ENCODE data around the gene NAA16.

The NAA16 gene

DNA sequence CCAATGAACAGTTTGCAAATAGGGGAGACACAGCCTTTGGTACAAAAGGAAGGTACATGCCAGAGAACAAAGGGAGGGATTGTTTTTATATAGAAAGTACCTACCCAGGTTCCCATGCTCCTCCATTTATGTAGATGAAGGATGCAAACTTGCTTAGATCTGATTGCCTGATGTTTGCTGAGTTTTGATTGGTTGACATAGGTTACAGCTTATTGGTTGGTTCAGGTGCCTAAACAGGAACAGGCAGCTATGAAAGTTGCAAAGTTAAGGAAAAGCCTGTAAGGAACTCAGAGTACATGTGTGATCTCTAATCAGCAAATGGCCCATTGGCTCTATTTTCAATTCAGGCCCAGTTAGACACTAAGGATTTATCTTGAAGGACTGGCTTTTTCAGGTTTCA lies 6.5 kb upstream of the NAA16 start:
- no peak for DNase-seq (ENCODE audit: low spot score)

DNA sequence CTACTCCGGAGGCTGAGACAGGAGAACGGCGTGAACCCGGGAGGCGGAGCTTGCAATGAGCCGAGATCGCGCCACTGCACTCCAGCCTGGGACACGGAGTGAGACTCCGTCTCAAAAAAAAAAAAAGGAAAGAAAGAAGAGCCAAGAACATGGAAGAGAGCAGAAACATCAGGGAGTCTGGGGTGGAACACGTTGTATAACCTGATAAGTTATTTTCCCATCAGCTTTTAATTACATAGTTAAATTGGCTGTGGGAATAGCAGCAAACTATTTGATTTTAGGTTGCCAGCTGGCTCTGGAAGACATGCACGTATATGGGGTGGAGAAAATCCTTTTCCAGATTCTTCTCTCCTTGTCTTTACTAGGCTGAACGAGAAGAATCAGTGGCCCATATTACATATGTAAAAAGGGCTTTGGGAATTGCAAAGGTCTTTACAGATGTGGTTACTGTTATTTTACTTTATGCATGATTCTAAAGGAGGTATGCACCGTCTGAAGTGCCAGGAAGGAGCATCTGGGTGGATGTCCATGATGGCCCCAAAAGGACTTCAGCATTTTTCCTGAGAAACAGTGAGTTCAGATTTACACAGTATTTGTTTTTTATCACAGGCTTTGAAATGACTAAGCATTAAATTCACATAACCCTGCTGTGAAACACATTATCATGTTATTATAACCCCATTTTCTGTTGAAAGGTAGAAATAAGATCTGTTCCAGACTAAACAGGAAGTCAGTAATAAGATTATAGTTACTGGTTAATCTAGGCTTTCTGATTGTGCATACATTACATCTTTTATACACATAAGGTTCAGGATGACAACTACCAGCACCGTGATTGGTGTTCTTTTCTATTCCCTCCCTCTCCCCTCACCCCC lies 4.6 kb upstream of the NAA16 start:
- no peak for DNase-seq (ENCODE audit: low spot score)

DNA sequence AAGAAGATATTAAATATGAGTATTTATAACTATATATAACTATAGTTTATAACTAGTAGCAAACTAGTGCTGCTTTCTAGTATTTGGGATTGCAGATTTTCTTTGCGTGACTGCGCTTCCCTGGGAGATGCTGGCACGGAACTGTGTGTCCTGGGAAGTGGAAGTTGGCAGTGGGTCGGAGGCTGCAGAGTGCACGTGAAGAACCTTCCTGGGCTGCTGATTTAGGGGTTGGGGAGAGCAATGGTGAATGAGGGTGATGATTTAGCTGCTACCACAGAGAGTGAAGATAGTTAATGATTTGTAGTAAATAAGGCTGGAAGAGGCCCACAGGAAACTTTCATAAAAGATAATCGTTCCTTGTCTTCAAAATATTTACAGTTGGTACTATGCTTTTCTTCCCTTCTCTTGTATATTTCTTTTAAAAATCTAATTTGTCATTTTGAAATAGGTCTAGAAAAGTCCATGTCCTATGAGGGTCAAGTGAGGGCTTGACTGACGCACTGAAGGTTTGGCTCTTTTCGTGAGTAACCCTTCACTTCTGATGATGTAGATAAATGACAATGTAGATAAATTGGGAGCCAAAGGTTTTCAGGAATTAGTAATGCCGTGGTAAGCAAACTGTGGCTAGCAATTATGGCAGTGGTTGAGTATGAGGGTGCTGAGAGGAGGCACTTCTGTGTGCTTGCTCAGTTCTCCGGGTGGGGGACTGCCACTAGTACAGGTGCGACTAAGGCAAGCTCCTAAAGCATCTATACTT lies 3.0 kb upstream of the NAA16 start:
- DNase-seq (ENCODE audit: low spot score) = no peak

DNA sequence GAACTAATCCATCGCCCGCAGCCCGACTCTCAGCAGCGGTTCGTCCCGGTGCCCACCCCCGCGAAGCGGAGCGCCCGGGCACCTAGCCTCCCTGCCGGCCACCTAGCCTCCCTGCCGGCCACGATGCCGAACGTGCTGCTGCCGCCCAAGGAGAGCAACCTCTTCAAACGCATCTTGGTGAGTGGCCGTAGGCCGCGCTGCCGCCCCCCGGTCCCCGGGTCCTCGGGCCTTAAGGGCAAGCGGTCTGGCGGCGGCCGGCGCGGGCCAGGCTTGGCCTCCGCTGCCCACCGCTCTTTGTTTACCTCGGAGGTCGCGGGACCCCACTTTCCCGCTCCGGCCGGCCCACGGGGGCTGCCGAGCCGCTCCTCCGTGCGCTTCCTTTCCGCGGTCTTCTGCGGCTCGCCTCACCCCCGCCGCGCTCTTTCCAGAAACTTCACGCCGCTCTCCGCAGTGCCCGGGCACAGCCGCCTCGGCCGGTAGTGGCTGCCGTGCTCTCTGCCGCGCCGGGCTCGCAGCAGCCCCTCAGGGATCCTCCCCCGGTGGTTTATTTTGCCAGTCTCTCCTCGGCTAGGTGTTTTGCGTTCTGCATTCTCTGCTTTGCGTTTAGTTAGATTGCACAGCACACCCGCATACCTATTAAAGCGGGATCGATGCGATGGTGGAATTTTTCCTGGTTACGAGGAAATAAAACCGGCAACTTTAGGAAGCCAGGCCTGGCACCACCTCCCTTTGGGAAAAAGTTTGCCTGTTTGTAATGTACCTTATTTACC lies 524 bp downstream of the NAA16 start:
- DNase-seq (ENCODE audit: low spot score) = peak; percentile 47

DNA sequence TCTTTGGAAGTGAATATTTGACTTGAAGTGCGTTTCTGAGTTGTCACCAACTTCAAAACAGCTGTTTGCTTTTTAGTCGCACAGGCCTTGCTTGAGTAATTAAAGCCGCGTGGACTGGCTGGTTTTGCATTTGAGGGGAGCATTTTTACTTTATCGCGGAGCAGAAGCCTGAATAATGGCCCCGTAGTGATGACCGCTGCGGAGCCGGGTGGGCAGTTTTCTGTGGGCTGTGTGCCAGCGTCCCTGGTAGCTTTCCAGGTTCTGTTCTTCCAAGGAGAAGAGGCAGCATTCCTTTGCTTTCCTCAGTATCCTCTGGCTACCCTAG lies 1.1 kb downstream of the NAA16 start:
- peak; percentile 53 for DNase-seq (ENCODE audit: low spot score)

DNA sequence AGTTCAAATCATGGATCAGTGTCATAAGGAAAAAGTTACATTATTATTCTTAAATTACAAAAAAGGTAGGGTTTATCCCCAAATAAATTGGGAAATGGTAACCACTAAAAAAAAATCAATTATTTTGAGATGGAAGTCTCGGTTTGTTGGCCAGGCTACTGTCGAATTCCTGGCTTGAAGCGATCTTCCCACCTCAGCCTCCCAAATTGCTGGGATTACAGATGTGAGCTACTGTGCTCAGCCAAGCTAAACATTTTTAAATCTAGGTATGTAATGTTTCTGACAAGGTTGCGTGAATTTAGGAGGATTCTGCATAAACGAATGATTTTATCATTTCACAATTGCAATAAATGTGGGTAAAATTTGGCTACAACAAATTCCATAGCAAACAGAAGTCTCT lies 2.0 kb downstream of the NAA16 start:
- no peak for DNase-seq (ENCODE audit: low spot score)

DNA sequence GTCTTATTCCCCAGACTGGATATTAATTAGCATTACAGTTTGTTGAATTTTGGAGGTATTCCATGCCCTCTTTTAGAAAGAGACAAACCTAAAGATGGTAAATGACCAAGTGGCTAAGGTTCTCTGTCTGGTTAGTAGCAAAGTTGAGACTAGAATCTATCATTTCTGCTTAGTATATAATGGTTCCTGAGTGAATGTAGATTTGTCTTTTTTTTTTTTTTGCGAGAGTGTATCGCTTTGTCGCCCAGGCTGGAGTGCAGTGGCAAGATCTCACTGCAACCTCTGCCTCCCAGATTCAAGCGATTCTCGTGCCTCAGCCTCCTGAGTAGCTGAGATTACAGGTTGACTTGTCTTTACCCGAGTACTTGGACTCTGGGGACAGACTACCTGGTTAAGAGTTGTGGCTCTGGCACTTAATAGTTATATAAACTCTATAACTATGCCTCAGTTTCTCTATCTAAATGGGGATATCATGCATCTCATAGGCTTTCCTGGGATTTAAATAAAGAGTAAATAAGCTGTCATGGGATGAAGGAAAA lies 2.7 kb downstream of the NAA16 start:
- DNase-seq (ENCODE audit: low spot score) = no peak

DNA sequence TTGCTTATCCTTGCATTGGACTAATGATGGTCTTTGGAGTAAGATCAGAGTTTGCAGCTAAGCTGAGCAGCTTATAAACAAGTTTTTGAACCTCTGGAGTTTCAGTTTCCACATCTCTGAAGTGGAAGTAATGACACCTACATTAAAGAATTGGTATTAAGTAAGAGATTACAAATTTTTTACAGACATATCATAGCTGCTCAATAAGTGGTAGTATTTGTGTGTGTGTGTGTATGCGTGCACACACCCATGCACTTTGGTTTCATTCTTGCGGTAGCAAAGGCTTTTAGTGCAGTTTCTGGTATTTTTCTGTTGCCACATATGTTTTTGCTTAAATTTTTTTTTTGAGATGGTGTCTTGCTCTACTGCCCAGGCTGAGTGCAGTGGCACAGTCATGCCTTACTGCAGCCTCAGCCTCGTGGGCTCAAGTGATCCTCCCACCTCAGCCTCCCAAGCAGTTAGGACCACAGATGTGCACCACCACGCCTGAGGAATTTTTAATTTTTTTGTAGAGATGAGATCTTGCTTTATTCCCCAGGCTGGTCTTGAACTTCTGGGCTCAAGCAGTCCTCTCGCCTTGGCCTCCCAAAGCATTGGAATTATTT lies 4.5 kb downstream of the NAA16 start:
- peak; percentile 8 for DNase-seq (ENCODE audit: low spot score)

DNA sequence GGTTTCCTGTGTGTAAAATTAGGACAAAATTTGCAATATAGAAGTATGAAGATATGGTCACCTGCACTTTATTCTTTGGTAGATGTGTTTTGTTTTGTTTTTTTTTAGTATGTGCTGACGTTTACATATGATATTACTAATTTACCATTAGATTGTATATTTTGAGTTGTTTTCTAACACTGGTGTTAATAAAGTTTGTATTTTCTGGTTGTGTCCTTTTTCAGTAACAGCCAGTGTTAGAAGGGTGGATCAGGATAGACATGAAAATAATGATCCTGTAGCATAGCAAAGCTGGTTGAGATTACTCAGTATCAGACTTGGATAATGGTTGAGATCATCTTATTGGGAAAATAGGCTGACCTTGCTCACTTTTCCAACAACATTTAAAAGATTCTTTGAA lies 6.2 kb downstream of the NAA16 start:
- DNase-seq (ENCODE audit: low spot score) = no peak

DNA sequence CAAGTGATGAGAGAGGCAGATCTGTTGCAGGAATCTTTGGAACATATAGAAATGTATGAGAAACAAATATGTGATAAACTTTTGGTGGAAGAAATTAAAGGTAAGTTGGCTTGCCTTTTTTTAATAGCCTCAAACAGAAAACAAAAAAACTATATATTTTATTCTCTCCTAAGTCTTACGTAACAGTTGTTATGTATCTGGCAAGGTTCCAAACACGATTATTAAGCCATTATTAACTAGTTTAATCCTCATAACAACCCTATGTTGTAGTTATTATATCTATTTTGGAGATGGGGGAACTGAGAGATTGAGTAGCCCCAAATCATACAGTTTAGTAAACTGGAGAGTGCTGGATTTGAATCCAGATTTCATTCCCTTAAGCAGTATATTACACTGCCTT lies 14.7 kb downstream of the NAA16 start:
- no peak for DNase-seq (ENCODE audit: low spot score)

DNA sequence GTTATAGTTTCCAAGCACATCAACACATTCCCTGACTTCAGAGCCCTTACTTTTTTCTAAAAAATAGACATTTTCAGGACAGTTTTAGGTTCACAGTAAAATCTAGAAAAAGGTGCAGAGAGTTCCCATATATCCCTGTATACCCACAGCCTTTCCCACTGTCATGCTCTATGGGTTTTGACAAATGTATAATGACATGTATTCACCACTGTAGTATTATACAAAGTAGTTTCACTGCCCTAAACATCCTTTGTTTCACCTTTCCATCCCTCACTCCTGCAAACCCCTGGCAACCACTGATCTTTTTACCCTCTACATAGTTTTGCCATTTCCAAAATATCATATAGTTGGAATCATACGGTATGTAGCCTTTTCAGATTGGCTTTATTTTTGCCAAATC lies 15.6 kb downstream of the NAA16 start:
- no peak for DNase-seq (ENCODE audit: low spot score)

DNA sequence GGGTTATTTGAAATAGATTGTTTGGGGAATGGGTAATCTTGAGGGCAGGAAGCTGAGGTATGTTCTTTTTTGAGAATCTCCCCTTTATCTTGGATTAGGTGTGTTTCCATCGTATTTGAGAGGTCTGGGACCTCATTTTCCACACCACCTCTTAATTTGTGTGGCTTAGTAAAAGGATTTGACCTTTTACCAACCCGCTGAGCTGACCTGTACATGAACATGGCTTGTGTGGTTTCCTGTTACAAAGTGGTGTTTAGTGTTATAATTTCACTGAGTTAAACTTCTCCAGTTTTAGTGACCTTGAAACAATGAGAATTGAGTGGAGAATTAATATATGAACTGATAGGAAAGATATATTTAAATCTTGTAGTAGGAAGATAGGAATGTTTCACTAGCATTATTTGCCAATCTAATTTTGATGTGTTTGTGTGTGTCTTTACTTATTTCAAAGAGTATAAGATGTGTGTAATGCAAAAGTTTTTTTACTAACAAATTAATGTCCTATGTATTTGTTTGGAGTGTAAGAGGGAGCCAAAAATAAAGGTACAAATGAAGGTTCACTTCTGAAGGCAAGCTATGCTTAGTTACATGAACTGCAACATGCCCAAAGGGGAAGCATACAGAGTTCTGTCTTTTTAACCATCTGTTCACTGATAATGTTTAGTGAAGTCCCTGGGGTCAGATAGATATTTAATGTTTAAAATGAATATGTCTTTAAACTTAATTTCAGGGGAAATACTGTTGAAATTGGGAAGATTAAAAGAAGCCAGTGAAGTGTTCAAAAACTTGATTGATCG lies 17.1 kb downstream of the NAA16 start:
- DNase-seq (ENCODE audit: low spot score) = no peak

DNA sequence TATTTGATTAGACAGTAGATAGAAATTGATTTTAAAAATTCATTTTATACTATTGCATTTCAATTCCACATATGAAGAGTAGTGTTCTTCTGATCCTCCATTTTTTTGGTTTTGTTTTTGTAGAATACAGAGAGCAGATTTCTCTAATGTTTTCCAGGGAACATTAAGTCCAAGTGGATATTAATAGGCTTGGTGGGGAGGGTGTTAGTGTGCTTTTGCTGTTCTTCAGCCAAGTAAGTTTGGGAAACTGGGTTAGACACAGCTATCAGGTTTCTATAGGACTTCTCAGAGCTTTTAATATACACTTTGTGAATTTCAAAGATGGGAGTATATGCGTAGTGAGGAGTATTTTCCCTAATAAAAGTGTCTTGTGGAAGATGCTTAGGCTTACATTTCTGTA lies 21.8 kb downstream of the NAA16 start:
- no peak for DNase-seq (ENCODE audit: low spot score)

DNA sequence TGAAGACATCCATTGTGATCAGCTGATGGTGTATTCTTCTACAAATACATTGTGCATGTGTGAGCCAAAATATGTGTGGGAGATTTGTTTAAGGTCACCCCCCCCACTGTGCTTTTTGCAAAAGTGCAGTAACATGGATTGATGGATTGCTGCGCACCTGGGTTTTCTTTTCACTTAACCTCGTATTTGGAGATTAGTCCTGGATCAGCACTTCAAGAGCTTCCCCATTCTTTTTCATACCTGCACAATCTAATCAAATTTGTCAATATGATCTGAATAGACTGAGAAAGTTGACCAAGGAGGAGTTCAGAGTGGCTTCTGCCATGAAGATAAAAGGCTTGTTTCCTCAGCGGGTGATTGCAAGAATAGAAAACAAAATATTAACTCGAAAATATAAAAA lies 23.7 kb downstream of the NAA16 start:
- no peak for DNase-seq (ENCODE audit: low spot score)

DNA sequence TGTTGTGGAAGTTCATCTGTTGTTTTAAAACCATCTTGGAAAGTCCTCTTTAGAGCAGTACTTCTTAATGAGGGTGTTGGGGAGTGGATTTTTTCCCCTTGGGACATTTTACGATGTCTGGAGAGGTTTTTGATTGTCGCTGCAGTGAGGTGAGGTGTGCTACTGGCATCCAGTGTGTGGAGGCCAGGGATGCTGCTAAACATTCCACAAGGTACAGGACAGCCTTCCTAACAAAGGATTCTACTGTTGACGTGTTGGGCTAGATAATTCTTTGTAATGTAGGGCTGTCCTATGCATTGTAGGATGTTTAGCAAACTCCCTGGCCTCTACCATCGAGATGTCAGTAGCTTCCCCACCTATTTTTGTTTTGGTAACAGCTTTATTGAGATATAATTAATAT lies 33.3 kb downstream of the NAA16 start:
- DNase-seq (ENCODE audit: low spot score) = no peak

DNA sequence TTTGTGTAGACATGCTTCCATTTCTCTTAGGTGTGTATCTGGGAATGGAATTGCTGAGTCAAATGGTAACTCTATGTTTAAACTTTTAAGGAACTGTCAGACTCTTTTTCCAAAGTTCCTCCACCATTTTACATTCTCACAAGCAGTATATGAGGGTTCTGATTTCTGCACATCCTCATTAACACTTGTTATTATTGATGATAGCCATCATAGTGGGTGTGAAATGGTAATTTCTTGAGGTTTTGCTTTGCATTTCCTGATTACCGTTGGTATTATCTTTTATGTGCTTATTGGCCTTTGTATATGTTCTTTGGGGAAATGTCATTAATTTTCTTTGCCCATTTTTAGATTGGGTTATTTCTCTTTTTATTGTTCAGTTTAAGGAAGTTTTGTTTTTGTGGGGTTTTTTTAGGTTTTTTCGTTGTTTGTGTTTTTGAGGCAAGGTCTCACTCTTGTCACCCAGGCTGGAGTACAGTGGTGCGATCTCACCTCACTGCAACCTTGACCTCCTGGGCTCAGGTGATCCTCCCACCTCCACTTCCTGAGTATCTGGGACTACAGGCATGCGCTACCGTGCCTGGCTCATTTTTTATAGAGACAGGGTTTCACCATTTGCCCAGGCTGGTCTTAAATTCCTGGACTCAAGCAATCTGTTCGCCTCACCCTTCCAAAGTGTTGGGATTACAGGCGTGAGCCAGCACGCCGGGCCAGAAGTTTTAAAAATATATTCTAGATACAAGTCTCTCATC lies 34.3 kb downstream of the NAA16 start:
- DNase-seq (ENCODE audit: low spot score) = no peak

DNA sequence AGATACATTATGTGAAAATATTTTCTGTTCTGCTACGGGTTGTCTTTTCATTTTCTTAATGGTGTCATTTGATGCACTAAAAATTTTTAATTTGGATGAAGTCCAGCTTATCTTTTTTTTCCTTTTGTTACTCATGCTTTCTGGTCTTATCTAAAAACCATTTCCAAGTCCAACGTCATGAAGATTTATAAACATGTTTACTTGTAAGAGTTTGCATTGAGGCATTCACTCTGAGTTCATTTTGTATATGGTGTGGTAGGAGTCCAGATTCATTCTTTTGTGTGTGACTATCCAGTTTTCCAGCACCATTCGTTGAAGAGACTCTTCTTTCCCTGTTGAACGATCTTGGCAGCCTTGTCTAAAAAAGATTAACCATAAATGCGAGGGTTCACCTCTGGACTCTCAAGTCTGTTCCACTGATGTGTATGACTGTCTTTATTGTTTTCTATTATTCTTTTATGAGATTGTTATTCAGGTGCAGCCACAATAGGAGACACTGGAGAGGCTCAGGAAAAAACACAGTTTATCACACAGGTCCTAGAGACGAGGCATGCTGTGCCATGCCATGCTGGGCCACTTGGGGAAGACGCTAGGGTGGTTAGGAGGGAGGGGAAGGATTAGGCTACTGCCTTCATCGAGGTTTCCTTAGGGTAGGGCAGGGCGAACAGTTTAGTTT lies 35.0 kb downstream of the NAA16 start:
- DNase-seq (ENCODE audit: low spot score) = no peak

DNA sequence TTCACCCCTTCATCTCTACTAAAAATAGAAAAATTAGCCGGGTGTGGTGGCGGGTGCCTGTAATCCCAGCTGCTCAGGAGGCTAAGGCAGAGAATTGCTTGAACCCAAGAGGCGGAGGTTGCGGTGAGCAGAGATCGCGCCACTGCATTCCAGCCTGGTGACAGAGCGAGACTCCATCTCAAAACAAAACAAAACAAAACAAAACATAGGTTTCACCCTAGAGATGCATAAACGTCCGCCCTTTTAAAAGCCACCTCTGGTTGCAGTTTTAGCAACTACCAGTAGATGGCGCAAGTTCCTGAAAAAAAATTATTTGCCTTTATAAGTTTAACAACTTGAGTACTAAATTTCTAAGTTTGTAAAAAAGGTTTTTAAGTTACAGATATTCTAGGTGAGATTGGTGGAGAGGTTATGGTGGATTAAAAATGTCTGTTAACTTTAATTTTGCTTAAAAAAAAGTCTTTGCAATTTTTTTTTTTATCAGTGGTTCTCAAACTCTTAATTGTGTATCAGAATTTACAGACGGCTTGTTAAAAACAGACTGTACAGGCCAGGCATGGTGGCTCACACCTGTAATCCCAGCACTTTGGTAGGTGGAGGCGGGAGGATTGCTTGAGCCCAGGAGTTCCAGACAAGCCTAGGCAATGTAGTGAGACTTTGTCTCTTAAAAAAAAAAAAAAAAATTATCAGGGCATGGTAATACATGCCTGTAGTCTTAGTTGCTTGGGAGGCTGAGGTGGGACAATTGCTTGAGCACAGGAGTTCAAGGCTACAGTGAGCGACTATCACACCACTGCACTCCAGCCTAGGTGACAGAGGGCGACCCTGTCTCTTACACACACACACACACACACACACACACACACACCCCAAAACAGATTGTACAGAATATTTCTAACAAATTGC lies 42.1 kb downstream of the NAA16 start:
- DNase-seq (ENCODE audit: low spot score) = peak; percentile 43

DNA sequence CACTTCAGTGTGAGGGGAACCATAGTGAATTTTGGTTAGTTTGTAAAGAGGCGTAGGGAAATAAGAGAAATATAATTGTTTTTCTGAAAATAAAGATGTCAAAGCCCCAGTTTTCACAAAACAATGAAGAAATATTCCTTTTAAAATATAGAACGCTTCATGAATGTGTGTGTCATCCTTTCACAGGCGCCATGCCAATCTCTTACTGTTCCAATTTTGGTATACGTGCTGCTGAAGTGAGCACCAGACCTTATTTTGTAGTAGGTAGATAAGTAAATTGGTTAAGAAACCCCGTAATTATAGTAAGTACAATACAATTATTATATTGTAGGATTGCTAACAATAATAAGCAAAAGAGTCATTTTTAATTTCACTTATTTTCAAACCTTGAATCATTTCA lies 43.3 kb downstream of the NAA16 start:
- DNase-seq (ENCODE audit: low spot score) = no peak
